HG03135 (cell line): ENCODE data around the gene TEDC2.
"Not testable (repeated sequence)": the region's sequence is repeated elsewhere in the genome, so short reads cannot be mapped to it uniquely, and the experiment has no call there.

Experiments
- ATAC-seq: cut with Tn5 transposase; IDR thresholded peaks from one replicate; pipeline ENCODE4 v1.9.1; 2021; ENCODE audit warnings: mild to moderate bottlenecking, moderate library complexity; ENCODE audit not compliant: unreplicated experiment

Gene TEDC2, protein sequence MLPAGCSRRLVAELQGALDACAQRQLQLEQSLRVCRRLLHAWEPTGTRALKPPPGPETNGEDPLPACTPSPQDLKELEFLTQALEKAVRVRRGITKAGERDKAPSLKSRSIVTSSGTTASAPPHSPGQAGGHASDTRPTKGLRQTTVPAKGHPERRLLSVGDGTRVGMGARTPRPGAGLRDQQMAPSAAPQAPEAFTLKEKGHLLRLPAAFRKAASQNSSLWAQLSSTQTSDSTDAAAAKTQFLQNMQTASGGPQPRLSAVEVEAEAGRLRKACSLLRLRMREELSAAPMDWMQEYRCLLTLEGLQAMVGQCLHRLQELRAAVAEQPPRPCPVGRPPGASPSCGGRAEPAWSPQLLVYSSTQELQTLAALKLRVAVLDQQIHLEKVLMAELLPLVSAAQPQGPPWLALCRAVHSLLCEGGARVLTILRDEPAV

DNA sequence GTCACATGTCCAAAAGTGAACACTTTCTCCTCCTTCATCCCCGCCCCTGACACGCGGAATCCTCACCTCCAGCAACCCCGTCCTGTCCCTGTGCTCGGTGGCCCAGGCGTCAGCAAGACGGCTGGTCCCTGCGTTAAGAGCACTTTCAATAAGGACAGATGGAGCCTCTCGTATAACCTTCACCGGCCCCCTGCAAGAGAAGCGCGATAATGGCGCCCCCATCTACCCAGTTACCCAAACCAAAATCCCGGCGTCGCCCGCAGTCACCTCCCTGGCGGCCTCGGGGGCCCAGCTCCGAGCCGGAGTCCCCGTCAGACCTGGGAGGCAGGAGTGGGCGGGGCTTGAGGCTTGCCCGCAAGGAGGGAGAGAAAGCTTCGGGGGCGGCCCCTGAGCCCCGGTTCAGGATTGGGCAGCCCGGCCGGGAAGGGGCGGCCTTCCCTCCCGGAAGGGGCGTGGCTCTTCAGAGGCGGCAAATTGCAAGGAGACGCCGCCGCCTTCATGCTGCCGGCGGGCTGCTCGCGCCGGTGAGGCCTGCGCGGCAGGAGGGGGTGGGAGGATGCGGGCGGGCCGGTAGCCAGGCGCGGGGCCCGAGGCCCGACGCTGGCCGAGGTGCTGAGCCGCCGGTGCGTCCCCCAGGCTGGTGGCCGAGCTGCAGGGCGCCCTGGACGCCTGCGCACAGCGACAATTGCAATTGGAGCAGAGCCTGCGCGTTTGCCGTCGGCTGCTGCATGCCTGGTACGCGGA is at the start of gene TEDC2:
TSS of gene TEDC2 (plus strand) at position 463 of the 744 bp plus-strand sequence. CDS start at position 499, 36 bp downstream.
- ATAC-seq: peak; percentile 77

DNA sequence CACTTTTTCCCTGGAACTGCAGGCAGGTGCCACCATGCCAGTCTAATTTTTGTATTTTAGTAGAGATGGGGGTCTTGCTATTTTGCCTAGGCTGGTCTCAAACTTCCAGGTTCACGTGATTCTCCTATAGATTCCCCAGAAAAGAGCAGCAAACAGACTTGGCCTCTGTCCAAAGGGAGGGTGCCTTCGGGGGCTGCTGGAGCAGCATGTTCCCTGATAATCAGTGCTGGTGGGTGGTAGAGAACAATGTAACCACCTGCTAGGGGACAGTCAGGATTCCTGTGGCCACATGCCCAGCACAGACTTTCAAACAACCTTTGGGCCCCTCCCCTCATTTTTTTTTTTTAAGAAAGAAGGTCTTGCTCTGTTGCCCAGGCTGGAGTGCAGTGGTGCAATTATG is 44.8 kb upstream of the TEDC2 start:
- ATAC-seq: no peak

DNA sequence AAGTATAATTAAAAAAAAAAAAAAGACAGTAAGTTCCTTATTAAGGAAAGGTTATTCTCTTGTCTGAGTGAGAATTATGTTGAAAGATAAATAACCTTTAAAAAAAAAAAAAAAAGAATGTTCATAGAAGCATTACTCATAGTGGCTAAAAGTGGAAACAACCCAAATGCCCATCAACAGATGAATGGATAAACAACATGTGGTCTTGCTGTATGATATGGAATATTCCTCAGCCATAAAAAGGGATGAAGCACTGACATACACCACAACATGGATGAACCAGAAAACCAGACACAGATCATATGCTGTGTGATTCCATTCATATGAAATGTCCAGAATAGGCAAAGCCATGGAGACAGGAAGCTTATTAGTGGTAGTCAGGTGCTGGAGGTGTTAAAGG is 39.9 kb upstream of the TEDC2 start:
- no peak for ATAC-seq

DNA sequence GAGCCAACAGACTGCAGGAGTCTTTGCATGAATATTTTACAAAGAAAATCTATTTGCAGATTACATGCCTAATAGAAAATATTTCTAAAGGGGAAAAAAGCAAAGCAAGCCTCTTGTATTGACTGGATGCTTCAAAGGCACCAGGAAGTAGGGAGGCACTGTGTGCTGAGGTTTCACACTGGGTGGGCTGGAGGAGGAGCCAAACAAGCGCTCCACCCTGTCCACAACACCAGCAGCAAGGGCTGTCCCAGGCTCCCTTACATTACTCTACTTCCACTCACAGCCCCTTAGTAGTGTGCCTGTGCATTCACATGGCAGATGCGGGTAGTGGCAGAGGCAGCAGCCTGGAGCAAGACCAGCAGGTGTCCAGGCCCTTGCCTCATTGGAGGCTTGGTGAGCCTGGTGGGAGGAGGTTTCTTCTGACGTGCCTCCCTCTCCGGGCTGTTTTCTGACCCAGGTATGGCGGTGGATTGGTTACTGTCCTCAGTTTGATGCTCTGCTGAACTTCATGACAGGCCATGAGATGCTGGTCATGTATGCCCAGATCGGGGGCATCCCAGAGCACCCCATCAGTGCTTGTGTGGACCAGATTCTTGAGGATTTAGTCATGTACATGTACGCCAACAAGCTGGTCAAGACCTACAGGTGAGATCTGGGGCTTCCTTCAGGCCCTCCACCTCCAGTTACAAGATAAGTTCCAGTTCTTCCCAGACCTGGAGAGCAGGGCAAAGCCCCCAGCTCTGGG is 37.6 kb upstream of the TEDC2 start:
- no peak for ATAC-seq

DNA sequence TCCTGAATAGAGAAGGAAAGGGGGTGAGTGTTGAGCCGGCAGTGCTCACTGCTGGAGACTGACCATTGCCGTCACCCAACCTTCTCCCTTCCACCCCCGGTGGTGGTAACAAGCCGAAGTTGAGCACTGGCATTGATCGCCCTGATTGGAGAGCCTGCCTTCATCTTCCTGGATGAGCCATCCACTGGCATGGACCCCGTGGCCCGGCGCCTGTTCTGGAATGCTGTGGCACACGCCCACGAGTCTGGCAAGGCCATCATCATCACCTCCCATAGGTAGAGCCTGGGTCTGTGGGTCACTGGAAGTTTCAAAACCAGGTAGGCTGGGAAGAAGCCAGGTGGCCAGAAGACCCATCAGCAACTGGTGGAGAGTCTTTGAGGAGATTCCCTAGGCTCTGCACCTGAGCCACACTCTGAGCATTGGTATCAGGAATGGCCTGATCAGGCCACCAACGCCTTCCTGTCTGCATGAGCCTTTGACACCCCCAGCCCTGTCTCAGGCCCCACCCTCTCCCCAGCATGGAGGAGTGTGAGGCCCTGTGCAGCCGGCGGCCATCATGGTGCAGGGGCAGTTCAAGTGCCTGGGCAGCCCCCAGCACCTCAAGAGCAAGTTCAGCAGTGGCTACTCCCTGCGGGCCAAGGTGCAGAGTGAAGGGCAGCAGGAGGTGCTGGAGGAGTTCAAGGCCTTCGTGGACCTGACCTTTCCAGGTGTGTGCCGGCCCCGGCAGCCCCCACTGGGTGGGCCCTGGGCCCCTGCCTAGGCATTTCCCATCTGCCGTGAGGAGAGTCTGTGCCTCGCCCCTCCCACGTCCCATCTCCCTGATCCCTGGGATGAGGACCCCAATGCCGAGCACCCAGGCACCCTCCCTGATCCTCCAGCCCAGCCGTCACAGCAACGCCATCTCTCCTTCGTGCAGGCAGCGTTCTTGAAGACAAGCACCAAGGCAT is 35.6 kb upstream of the TEDC2 start:
- ATAC-seq: no peak

DNA sequence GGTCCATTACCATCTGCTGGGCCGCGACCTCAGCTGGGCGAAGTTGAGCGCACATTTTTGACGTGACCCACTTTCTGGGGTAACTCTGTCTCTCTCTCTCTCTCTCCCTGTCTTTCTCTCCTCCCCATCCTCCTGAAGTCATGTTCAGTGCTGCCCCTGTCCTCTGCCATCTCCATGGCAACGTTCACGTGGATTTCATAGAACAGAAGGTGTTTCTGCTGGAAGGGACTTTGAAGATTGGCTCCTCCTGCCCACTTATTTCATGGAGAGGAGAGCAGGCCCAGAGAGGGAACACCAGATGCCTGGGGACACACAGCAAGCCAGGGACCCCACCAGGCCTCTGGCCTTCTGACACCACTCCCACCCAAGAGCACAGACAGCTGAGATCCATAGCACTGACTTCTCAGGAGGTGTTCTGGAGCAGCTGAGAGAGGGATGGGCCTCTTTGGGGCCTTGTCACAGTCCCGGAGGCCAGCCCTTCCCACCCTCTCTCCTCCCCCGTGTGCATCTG is 34.8 kb upstream of the TEDC2 start:
- no peak for ATAC-seq

DNA sequence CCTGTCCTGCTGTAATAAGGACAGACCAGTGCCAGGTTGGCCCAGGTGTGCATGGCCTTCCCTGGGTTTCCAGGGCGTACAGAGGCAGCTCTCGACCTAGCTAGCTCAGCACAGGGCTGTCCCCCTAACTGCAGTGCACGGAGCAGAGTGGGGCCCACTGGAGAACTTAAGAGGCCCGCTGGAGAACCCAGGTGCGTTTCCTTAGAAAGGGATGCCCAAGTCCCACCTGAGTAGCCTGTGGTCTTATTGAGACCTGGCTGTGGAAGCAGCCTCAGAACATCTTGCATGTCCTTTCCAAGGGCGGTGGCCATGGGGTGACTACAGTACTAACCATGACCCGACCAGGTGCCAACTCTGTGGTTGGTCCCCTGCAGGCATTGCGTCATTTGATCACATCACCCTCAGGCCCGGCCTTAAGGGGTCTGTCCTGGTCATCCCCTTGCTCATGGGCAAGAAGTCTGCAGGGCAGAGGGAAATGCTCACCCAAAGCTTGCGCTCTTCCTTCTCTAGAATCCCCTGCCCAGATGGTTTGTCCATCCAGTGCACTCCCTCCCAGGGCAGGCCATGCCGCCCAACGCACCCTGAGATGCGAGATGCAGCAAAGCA is 34.0 kb upstream of the TEDC2 start:
- no peak for ATAC-seq

DNA sequence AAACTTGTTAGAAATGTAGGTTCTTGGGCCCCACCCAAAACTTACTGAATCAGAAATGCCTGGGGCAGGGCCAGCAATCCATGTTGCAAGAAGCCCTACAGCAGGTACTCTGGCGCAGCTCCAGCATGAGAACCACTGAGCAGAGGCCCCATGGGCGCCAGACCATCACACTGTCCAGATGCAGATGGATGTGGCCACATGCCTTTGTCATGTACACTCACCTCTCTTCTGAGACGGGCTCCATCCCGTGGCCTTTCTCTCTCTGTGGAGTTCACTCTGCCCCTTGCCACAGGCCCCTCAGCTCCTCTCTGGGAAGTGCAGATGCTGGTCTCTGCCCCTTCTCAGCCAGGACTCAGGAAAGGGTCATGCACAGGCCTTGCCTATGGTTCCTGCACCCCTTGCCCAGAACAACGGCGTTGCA is 33.0 kb upstream of the TEDC2 start:
- no peak for ATAC-seq

DNA sequence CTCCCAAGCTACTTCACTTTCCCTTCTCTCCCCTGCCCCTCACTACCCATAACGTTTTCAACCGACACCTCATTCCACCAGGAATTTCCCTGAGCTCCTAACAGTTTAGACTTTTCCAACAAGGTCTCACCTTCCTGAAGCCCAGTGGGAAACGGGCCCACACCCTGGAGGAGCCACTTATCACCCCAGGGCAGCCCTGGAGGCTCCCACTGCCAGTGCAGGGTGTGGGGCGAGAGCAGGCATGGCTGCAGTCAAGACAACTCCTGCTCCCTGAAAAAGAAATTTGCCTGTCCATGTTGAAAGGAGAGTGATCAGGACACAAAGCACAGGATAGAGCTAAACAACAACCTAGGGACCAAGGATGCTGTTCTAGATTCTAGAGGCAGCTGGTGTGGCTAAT is 32.4 kb upstream of the TEDC2 start:
- no peak for ATAC-seq

DNA sequence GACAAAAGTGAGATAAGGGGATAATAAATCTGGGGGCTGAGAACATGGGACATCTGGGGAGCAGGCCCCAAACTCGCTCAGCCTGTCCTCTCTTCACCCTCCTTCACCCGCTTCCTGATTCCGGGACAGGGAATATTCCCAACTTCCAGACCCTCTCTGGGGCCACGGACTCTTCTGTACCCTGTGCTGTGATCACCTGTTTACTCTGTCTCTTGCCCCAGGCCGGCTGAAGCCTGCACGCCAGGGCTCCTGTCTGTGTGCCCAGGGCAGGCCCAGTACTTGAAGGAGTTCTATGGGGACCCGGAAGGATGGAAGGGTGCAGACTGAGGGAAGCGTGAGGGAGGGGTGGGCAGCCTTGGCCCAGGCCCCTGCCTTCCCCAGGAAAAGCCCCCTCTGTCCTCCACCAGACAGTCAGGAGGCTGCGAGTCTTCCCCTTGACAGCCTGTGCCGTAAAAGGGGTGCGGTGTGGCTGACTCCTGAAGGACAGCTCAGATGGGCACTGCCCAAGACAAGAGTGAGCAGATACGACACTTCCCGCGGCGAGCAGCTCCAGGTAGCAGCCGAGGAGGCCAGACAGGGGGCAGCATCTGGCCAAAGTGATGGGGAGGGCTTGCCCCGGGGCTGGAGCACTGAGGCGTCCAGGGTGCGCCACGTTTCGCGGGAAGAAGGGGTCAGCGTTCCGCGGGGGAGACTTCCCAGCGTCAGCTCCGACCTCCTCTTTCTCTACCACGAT is 31.7 kb upstream of the TEDC2 start:
- ATAC-seq: peak; percentile 24

DNA sequence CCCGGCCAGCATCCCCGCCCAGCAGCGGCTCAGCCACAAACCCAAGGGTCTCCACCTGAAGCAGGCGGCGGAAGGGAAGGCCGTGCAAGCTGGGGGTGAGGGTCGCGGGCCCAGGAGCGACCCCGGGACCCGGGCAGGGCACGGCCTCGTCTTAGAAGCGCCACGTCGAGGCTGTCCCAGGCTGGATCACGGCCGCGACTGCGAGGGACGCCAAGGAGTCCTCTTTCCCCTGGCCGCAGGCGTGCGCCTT is 31.2 kb upstream of the TEDC2 start:
- peak; percentile 26 for ATAC-seq

DNA sequence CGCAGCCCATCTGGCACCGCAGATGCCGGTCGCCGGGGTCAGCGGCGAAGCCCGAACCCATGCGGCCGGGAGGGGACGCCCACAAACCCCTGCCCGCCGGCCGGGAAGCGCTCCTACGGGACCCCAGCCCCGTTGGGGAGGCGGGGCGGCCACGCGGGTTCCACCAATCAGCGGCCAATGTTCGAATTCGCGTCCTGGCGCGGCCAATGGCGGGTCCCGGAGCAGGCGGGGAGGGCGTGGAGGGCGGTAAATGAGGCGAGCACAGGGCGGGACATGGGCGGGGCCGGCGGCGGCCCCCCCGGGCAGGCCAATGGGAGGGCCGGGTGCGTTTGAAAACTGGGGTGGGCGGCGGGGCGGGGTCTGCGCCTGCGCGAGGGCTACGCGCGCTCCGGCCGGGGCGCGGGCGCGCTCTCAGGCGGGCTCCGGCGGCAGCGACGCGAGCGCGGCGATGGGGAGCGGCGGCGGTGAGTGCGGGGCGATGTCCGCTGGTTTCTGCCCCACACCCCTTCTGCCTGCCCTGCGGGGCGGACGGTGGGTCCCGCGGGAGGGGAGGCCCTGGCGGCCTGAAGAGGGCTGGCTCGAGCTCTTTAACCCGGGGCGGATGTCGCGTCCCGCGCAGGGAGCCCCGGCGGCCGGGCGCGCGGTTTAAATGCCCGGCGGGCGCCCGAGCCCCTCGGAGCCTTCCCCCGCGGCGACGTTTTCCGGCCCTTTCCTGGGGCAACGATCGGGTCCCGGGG is 30.7 kb upstream of the TEDC2 start, which contains the start of gene CCNF:
TSS of gene CCNF (plus strand) at position 414 of the 737 bp plus-strand sequence. CDS start at position 449, 35 bp downstream.
- peak; percentile 81 for ATAC-seq

DNA sequence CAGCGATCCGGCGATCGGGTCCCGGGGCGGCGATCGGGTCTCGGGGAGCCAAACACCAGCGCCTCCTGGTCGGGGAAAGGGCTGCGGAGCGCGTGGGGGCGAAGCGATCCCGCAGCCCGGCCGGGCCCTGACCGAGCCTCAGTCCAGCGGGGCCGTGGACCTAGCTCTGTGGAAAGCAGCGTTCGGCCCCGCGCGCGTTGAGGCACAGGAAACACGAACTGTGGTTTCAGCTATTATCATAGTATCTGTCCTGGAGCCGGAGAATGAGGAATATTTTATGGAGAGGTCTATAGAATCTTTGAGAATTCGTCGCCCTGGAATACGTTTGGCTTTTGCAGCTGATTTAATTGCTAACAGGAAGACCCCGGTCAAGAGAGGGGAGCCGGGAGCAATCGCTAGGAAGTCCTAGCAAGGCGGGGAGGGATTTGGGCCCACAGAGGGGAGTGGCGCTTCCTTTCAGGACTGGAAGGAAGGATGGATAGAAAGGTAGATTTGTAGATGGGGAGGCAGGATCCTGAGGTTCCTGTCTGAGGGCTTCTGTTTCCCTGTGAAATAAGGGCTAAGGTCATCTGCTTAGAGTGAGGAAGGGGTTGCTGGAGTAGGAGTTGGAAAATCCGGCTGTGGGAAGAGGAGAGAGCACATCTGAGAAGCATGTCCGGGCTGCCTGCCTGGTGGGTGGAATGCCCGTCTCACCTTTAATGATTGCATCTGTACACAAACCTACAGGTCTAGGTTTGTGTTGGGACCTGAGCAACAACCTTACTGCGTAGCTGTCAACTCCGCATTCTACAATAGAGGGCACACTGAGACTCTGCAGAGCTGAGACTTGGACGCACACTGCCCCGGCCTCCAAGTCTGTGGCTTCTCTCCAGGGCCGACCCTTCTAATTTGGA is 29.9 kb upstream of the TEDC2 start:
- ATAC-seq: no peak

DNA sequence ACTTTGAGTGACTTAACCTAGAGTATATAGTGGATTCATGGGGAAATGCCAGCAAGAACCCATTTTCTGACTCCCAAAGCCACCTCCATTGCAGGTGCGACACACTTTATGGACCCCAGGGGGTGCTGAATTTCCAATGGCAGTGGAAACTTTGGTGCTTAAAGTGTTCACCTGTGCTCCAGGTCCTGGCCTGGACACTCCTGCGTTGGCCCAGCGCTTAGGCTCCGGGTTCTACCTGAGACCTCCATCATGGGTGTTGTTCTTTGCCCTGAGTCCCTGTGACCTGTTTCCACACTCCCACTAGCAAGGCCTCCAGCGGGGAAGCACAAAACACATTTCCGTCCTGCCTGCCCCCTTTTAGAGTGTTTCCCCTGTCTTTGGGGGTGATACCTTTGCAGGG is 27.6 kb upstream of the TEDC2 start:
- ATAC-seq: no peak

DNA sequence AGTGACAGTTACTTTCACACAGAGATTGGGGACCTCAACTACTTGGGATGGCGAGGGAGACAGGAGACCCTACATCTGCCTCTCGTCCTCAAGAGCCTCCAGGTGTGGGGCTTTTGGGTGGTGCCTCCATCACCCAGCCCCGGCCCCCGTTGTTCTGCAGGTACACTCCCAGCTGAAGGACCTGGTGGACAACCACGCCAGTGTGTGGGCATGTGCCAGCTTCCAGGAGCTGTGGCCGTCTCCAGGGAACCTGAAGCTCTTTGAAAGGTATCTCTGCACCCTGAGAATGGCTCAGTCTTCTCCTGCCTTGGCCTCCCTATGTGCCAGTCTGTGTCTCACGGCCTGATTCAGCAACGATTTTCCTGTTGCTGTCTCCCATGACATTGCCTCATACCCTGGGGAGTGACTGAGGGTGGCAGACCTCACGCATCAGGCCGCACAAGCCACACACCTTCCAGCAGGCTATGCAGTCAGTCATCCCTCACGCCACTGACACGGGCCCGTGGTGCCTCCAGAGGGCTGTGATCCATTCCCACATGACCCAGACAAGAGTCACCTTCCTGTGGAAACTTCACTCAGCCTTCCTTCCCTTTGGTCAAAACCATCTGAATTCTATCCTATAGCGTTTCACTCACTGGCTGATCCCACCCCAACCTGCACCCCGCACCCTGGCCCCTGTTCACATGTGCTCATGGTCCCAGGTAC is 27.0 kb upstream of the TEDC2 start:
- no peak for ATAC-seq

DNA sequence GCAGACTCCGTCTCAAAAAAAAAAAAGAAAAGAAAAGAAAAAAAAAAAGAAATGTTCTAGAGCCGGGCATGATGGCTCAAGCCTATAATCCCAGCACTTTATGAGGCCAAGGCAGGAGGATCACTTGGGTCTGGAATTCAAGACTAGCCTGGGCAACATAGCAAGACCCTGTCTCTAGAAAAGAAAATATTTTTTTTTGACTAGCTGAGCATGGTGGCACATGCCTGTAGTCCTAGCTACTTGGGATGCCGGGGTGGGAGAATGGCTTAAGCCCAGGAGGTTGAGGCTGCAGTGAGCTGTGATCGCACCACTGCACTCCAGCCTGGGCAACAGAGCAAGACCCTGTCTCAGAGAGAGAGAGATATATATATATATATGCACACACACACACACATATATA is 24.7 kb upstream of the TEDC2 start:
- not testable (repeated sequence) for ATAC-seq

DNA sequence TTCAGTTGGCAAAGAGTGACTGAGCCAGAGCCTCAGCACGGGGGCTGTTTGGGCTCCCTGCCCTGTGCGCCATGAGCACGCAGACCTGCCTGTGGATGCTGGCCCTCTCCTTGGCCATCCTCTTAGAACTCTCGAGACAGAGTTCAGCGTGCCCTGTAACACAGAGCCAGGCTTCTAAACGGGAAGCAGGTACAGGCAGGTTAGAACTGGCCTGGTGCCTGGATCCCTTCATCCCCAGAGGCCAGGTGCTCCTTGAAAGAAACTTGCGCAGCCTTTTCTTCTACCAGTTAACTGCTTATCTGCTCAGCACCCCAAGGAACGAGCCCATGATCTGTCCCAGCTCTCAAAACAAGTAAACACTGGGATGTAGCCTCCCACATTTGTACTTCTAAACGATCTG is 23.8 kb upstream of the TEDC2 start:
- no peak for ATAC-seq
